Thyroid gland (tissue), 4 donors: ENCODE results near the gene NFE2L3. TPM values are rescaled to one million over a fixed set of nuclear protein-coding genes. Genes with fewer than 3 reads are reported as not detected.
"Not testable (repeated sequence)": the region's sequence is repeated elsewhere in the genome, so short reads cannot be mapped to it uniquely, and the experiment has no call there.

Experiments used
- DNase-seq, 2 donors: peaks; one replicate each; pipeline ENCODE4 v3.0.0-alpha.2; 2019
- H3K27ac ChIP-seq, 3 donors: fragments of 200-600 bp; sonication (generic); 1 replicate in 2 of 3; 2 replicates in 1 of 3; pipeline ENCODE4 v1.5.1; 2016 to 2019; ENCODE audit warnings: mild to moderate bottlenecking in 1 of 3, moderate library complexity in 1 of 3
- H3K27me3 ChIP-seq: fragments of 200-600 bp; sonication (generic); one replicate; pipeline ENCODE4 v1.5.1; 2019
- H3K36me3 ChIP-seq, 2 donors: fragments of 200-600 bp; sonication (generic); one replicate each; pipeline ENCODE4 v1.5.1; 2016 to 2019
- H3K4me1 ChIP-seq, 2 donors: fragments of 200-600 bp; sonication (generic); one replicate each; pipeline ENCODE4 v1.5.1; 2017 to 2019
- H3K4me3 ChIP-seq, 3 donors: fragments of 200-600 bp; sonication (generic); replicated peaks in 1 of 3; 1 replicate in 2 of 3; 2 replicates in 1 of 3; pipeline ENCODE4 v1.5.1; 2016; ENCODE audit warnings: mild to moderate bottlenecking in 1 of 3
- H3K9me3 ChIP-seq: fragments of 200-600 bp; sonication (generic); one replicate; pipeline ENCODE4 v1.5.1; 2017
- CTCF ChIP-seq, 6 experiments: fragments of 200-600 bp in 3 of 6; fragments of 450-650 bp in 3 of 6; sonication (generic) in 3 of 6; IDR thresholded peaks; one replicate each; pipeline ENCODE4 v1.5.1; 2016 to 2019; ENCODE audit warnings: antibody characterized with exemption in 6 of 6, mild to moderate bottlenecking in 2 of 6, inconsistent platforms in 1 of 6, moderate library complexity in 1 of 6
- POLR2A ChIP-seq, 2 donors: fragments of 450-650 bp; IDR thresholded peaks; one replicate each; pipeline ENCODE4 v1.6.1; 2017; ENCODE audit warnings: antibody characterized with exemption in 2 of 2, mild to moderate bottlenecking in 2 of 2, moderate library complexity in 1 of 2
- WGBS, 2 donors: methylation state at CpG; one replicate each; pipeline ENCODE4 v1.1.5; 2017; 5-methylcytosine and 5-hydroxymethylcytosine counted together
- intact Hi-C: fragments of 100-400 bp; cut with DNase I; formaldehyde crosslinking; loops from one replicate; pipeline ENCODE4 v1.15.1; 2023
- total RNA-seq, 4 donors: library from RNA; depleted of rRNA; stranded (reverse); fragments of >200 nt; gene quantifications; one replicate each; pipeline ENCODE4 v1.2.3, GENCODE V29; 2016

The NFE2L3 gene
- total RNA-seq, 4 donors from 2014 or later = 0.33 to 1.4 (median 0.98) TPM

GRCh38 chr7:26115650-26116049 is 36.3 kb upstream of the NFE2L3 start:
- DNase-seq = no peak
- TF ChIP-seq POLR2A (IDR thresholded peaks at IDR 0.05) = no peak
- no peak for TF ChIP-seq CTCF (IDR thresholded peaks at IDR 0.05)
- intact Hi-C loops = no loop called here
- Histone ChIP-seq H3K4me1 (no peaks in the 10 kb centered on the region), H3K36me3 (no peaks in the 10 kb centered on the region), H3K9me3 (no peaks in the 10 kb centered on the region), H3K27me3 (no peaks in the 10 kb centered on the region), H3K27ac (no peak overlapping the region), H3K4me3 (no peak overlapping the region)
- 56 to 72% methylated on average over 5 of the region's 5 CpGs for WGBS, 2 donors

- no peak for DNase-seq
- Histone ChIP-seq H3K27ac (no peak overlapping the region), H3K4me3 (no peak overlapping the region), H3K4me1 (no peaks in the 10 kb centered on the region), H3K36me3 (no peaks in the 10 kb centered on the region), H3K27me3 (no peaks in the 10 kb centered on the region), H3K9me3 (no peaks in the 10 kb centered on the region)
- WGBS, 2 donors = 56 to 59% methylated on average over 7 of the region's 7 CpGs
- intact Hi-C loops = no loop called here
- no peak for TF ChIP-seq CTCF (IDR thresholded peaks at IDR 0.05)
- no peak for TF ChIP-seq POLR2A (IDR thresholded peaks at IDR 0.05)
Measured at GRCh38 chr7:26117142-26117807, 34.7 kb upstream of the NFE2L3 start.

- Histone ChIP-seq H3K27me3 (no peaks in the 10 kb centered on the region), H3K36me3 (no peaks in the 10 kb centered on the region), H3K4me1 (no peaks in the 10 kb centered on the region), H3K4me3 (no peak overlapping the region), H3K27ac (no peak overlapping the region), H3K9me3 (no peaks in the 10 kb centered on the region)
- no peak for DNase-seq
- 89 to 97% methylated on average over 6 of the region's 6 CpGs for WGBS, 2 donors
- no peak for TF ChIP-seq POLR2A (IDR thresholded peaks at IDR 0.05)
- TF ChIP-seq CTCF (IDR thresholded peaks at IDR 0.05) = no peak
- intact Hi-C loops = no loop called here
Measured at GRCh38 chr7:26117970-26118369, 34.0 kb upstream of the NFE2L3 start.

GRCh38 chr7:26122745-26123144 is 29.3 kb upstream of the NFE2L3 start:
- TF ChIP-seq CTCF (IDR thresholded peaks at IDR 0.05) (no peak), POLR2A (IDR thresholded peaks at IDR 0.05) (no peak)
- DNase-seq = no peak
- H3K4me3 ChIP-seq = no peak overlapping the region
- no peaks in the 10 kb centered on the region for H3K36me3 ChIP-seq
- intact Hi-C loops = no loop called here
- no peak overlapping the region for H3K27ac ChIP-seq
- 89 to 92% methylated on average over 4 of the region's 4 CpGs for WGBS, 2 donors
- H3K9me3 ChIP-seq = no peaks in the 10 kb centered on the region
- H3K4me1 ChIP-seq = no peaks in the 10 kb centered on the region
- H3K27me3 ChIP-seq = no peaks in the 10 kb centered on the region

- H3K36me3 ChIP-seq, H3K9me3 ChIP-seq, H3K27ac ChIP-seq, intact Hi-C loops, DNase-seq, H3K4me3 ChIP-seq, H3K27me3 ChIP-seq, H3K4me1 ChIP-seq: not testable (repeated sequence)
- WGBS, 2 donors = 86 to 89% methylated on average over 4 of the region's 4 CpGs
Measured at GRCh38 chr7:26124775-26125174, 27.2 kb upstream of the NFE2L3 start.
